Anterior cingulate cortex (tissue), 58 donors: Measurements from ENCODE around the gene CCND2.

Experiments
- DNase-seq, 58 donors: peaks; one replicate each; lab custom pipeline; 2025; lab: John Stamatoyannopoulos, UW

Gene CCND2

DNA sequence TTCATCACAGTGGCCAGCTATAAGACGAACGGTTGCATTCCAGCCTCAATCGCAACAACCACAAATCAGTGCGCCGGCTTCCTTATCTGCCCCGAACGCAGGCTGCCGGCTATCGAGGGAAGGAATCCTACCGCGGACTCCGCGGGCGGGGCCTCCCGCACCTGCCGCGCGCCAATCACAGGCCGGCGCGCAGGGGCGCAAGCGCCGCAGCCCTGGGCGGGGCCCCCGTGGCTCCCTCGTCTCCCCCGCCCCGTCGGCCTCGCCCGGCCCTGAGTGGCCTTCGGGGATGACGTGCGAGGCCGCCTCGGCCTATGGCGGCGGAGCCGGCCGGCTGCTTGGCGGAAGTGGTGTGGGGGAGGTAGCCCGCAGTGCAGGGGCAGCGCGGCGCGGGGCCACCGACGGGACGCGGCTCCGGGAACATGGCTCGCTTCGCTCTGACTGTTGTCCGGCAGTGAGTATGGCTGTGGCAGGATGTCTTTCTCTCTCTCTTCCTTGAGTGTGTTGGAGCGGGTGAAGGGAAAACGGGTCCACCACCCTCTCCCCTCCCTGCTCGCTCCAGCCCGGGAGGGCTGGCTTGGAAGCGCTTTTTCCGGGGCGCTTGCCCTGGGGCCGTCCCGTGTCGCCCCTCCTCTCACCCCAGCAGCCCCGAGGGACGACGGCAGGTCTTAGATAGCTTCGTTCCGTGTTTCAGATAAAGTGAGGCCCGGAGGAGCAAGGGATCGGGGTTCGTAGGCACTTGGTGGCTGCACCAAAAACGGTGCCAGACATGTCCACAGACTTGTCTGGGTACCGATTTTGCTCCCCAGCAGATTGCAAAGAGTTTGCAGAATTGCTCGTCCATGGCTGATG lies 47.5 kb downstream of the CCND2 start, which contains the start of gene TIGAR:
TSS of gene TIGAR (plus strand) at position 361 of the 849 bp plus-strand sequence. CDS start at position 420, 59 bp downstream.
- peak; percentile 48 to 96 (median 90) for DNase-seq

DNA sequence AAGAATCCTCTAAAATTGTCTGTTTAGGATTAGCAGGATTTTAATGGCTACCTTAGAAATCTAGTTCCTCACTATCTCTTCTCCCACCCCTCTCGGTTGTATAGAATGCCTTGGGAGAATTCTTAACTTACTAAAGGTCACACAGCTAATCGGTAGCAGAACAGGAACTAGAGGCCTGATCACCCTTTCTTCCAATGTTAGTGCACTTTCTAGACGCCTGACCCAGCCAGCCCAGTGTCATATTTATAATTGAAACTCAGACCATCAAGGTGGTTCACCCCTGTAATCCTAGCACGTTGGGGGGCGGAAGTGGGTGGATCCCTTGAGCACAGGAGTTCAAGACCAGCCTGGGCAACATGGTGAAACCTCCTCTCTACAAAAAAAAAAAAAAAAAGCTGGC lies 49.2 kb downstream of the CCND2 start:
- DNase-seq: no peak
